CD4-positive, alpha-beta T cell treated with Interleukin-10 for 1 hour (primary cell): ENCODE data around the gene ADCK2.
A peak's percentile ranks its signal among the peaks of the same experiment; 100 is the strongest.
"Not testable (repeated sequence)": the region's sequence is repeated elsewhere in the genome, so short reads cannot be mapped to it uniquely, and the experiment has no call there.

Source experiments
- DNase-seq: peaks from one replicate; pipeline ENCODE4 v3.0.0-alpha.2; 2020

Gene ADCK2

GRCh38 chr7:140646931-140647647 is 25.7 kb upstream of the ADCK2 start:
- DNase-seq = peak; percentile 45

GRCh38 chr7:140649556-140650205 is 23.1 kb upstream of the ADCK2 start:
- DNase-seq = no peak

- no peak for DNase-seq
Observed at GRCh38 chr7:140650367-140650766, 22.4 kb upstream of the ADCK2 start.

DNA sequence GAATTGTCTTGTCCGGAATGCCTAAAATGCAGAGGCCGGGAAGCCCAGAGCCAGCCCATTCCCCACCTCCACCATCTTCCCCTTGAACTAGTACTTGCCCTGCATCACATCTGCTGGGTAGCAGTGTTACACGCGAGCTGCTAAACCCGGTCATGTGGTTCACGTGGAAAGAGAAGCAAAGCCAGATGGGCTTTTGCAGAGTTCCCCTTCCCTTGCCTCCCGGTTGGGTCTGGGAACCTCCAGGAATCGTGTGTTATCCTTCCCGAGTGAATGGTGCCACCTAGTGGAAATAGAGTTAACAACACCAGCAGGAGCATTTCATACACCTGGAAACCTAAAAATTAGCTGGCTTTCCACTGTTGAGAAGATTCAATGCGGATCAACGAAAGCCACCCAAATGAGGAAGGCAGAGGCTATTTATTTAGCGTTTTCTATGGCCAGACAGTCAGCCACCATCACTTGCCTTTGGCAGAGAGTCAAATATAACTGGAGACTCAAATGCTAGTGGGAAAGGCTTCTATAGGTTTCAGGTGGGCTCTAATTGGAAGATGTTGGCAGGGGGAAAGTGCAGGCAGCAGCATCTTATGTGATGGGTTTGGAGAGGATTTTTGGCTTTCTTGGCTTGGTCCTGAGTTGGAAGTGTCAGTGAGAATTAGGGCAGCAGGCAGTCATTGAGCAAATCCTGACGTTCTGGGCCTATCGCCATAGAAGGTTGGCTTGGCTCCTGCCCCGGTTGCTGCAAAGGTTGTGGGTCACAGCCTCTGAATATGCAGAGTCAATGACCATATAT is 19.2 kb upstream of the ADCK2 start:
- DNase-seq = peak; percentile 55

DNA sequence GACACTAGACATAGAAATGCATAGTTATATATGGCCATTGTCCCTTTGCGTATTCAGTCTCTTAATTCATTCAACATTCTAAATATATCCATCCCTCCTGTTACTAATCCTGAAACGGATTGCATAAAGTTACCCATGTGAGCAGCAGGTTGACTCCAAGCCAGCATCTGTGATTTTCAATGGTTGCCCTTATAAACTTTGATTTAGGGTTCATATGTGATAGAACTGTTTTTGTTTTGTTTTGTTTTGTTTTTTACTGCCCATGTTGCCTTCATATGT is 18.7 kb upstream of the ADCK2 start:
- no peak for DNase-seq

DNA sequence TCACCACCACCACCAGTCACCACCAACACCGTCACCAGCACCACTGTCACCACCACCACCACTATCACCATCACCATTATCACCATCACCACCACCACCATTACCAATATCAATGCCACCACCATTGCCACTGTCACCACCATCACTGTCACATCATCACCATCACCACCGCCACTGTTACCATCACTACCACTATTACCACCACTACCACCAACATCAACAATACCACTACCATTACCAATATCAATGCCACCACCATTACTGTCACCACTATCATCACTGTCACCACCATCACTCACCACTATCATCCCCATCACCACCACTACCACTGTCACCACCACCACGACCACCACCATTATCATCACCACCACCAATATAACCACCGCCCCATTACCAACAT is 18.1 kb upstream of the ADCK2 start:
- no peak for DNase-seq

GRCh38 chr7:140655511-140656408 is 17.0 kb upstream of the ADCK2 start:
- DNase-seq = no peak

DNA sequence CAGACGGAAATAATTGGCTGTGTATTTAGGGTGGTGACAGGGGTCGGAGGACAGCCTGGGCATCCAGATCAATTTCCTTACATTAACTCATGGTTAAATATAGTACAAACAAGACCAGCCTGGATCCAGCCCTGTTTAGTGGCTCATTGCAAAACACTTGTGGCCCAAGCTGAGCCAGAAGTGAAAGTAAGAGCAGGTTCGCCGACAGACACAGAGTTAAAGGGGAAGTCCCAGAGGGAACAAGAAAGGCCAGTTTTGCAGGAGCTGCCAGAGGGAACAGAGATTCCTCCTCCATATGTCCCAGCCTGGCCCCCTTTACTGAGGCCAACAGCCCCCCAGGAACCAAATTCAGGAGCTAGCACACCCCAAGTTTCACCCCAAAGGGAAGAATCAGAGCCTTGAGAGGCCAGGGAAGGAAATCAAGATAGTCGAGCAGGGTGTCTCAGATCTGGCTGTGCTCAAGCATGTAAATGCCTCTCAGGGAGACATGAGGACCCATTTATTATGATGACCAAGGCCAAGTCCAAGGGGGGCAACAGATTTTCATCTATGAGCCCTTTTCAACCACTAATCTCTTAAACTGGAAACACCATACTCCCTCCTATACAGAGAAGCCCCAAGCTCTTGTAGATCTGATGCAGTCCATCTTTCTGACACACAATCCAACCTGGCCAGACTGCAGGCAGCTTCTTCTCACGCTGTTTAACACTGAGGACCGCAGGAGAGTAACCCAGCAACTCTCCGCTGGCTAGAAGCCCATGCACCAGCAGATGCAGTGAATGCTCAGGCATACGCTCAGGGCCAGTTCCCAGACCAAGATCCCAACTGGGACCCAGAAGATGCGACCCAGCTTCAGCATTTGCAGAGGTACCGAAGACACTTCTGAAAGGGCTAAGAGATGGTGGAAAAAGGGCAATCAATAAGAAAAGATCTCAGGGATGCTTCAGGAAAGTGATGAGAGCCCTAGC is 15.9 kb upstream of the ADCK2 start:
- DNase-seq = peak; percentile 39

DNA sequence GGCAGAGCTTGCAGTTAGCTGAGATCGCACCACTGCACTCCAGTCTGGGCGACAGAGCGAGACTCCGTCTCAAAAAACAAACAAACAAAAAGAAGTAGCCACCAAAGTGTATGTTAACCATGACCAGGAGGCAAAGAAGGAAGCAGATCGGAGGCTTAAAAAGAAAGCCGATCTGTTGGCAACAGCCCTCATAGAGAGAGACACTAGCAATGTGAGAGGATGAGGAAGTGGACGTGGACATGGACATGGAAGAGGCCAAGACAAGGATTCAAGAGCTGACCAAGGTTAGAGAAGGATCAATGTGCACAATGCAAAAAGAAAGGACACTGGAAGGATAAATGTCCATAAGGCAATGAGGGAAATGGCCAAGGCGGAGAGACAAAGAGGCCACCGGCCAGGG is 14.9 kb upstream of the ADCK2 start:
- DNase-seq = no peak

DNA sequence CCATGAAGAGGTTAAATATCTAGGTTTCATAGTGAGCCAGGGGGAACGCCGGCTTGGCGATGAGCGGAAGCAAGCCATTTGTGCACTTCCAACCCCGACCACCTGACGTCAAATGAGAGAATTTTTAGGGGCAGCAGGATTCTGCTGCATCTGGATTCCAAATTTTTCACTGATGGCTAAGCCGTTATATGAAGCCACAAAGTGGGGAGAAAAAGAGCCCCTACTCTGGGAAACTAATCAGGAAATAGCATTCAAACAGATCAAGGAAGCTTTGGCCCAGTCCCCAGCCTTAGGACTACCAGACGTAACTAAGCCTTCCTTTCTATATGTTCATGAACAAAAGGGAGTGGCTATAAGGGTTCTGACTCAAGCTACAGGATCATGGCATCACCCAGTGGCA is 12.9 kb upstream of the ADCK2 start:
- DNase-seq = no peak

- DNase-seq = no peak
Observed at GRCh38 chr7:140661124-140661523, 11.6 kb upstream of the ADCK2 start.

DNA sequence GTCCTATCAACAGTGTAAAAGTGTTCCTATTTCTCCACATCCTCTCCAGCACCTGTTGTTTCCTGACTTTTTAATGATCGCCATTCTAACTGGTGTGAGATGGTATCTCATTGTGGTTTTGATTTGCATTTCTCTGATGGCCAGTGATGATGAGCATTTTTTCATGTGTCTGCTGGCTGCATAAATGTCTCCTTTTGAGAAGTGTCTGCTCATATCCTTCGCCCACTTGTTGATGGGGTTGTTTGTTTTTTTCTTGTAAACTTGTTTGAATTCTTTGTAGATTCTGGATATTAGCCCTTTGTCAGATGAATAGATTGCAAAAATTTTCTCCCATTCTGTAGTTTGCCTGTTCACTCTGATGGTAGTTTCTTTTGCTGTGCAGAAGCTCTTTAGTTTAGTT is 9.8 kb upstream of the ADCK2 start:
- DNase-seq = not testable (repeated sequence)

DNA sequence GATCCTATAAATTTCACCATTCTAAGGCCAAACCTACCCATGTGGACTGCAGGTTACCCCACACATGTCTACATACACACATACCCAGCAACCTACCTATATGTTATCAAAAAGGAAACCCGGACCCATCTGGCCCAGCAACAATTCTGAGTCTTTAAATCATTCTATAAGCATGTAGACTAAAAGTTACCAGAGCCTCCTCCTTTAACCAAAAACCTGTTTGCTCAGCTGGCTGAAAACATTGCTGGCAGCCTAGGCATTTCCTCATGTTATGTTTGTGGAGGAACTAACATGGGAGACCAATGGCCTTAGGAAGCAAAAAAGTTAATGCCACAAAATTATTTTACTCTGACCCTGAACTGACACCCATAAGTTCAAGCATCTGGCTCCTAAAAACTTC is 5.3 kb upstream of the ADCK2 start:
- no peak for DNase-seq

GRCh38 chr7:140668641-140669040 is 4.1 kb upstream of the ADCK2 start:
- DNase-seq = no peak

DNA sequence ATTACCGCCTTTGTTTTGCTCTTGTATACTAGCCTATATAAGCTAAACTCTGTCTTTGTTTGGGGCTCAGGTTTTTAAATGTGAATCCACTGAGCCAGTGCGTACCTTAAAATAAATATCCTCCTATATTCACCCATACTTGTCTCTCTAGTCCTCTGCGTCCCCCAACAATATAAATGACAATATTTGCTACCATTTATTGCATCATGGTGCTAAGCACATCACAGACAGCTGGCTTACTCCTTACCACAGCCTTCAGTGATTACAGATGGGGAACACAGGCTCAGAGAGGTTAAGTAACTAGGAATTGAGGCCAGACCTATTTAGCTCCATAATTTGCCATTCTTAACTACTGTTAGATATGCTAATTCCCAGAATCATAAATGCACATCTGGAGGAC is 3.4 kb upstream of the ADCK2 start:
- DNase-seq = no peak

GRCh38 chr7:140669862-140670261 is 2.9 kb upstream of the ADCK2 start:
- DNase-seq = not testable (repeated sequence)

GRCh38 chr7:140670343-140670935 is 2.3 kb upstream of the ADCK2 start:
- DNase-seq = no peak

DNA sequence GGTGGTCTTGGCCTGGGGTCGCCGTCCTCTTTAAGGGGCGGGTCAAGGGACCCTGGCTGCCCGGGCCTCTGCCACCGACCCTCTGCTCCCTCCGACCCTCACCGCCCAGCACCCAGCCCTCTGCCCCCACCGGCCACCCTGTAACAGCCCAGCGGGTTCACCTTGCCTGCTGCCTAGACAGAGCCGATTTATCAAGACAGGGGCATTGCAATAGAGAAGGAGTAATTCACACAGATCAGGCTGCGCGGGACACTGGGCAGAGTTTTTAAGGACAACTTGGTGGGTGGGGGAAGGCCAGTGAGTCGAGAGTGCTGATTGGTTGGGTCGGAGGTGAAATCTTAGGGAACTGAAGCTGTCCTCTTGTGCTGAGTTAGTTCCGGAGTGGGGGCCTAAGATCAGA is 779 bp upstream of the ADCK2 start:
- no peak for DNase-seq

- peak; percentile 58 for DNase-seq
Observed at GRCh38 chr7:140673063-140673773, 473 bp downstream of the ADCK2 start.

DNA sequence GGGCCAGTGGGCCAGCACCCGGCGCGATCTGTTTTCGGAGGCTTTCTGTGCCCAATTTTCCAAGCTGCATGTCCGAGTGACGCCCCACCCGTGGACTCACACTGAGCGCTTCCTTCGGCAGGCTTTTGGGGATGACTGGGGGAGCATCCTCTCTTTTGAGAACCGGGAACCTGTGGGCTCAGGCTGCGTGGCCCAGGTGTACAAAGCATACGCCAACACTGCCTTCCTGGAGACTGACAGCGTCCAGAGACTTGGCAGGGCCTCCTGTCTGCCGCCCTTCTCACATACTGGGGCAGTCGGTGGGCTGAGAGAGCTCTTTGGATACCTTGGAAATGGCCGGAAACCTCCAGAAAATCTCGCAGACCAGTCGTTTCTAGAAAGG is 1.0 kb downstream of the ADCK2 start:
- no peak for DNase-seq

- no peak for DNase-seq
Observed at GRCh38 chr7:140674356-140674800, 1.6 kb downstream of the ADCK2 start.
